Renal pelvis (tissue), 12 donors: ENCODE data around the gene DNASE2B. TPM values are rescaled to one million over a fixed set of nuclear protein-coding genes. Genes with fewer than 3 reads are reported as not detected.

ENCODE experiments used
- DNase-seq: peaks from one replicate; pipeline ENCODE4 v3.0.0-alpha.2; 2013
- long read RNA-seq, 16 experiments: transcript quantifications; one replicate each; lab custom pipeline, GENCODE V29; 2026
- polyA plus RNA-seq, 3 donors: library from polyadenylated mRNA; unstranded; fragments of 120-200 nt; gene quantifications; one replicate each; pipeline ENCODE4 v1.2.1, GENCODE V29; 2013; ENCODE audit not compliant: insufficient read length in 3 of 3

Gene DNASE2B, protein sequence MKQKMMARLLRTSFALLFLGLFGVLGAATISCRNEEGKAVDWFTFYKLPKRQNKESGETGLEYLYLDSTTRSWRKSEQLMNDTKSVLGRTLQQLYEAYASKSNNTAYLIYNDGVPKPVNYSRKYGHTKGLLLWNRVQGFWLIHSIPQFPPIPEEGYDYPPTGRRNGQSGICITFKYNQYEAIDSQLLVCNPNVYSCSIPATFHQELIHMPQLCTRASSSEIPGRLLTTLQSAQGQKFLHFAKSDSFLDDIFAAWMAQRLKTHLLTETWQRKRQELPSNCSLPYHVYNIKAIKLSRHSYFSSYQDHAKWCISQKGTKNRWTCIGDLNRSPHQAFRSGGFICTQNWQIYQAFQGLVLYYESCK
- polyA plus RNA-seq = under 1 TPM in 1 of 3 donors, not detected in 2; 0.09 TPM
- long read RNA-seq, donor 1 = 0 reads
- long read RNA-seq, donor 2 = 0 reads
- long read RNA-seq, donor 3 = 0 reads
- long read RNA-seq, donor 4, partial matches to known transcripts = 0 of 1 reads
- long read RNA-seq, donor 4, other reads (novel, unspliced or antisense) = 0 of 1 reads
- long read RNA-seq, donor 5 = 0 reads
- long read RNA-seq, donor 6 = 0 reads
- long read RNA-seq, donor 7 = 0 reads
- long read RNA-seq, donor 8 = 0 reads
- long read RNA-seq, donor 9 = 0 reads
- long read RNA-seq, donor 10, partial matches to known transcripts = 0 of 1 reads
- long read RNA-seq, donor 10, other reads (novel, unspliced or antisense) = 0 of 1 reads
- long read RNA-seq, donor 11 = 0 reads
- long read RNA-seq, donor 12 = 0 reads
- long read RNA-seq, donor 13 = 0 reads
- long read RNA-seq, donor 14 = 0 reads
- long read RNA-seq, donor 15 = 0 reads
- long read RNA-seq, donor 16 = 0 reads

DNA sequence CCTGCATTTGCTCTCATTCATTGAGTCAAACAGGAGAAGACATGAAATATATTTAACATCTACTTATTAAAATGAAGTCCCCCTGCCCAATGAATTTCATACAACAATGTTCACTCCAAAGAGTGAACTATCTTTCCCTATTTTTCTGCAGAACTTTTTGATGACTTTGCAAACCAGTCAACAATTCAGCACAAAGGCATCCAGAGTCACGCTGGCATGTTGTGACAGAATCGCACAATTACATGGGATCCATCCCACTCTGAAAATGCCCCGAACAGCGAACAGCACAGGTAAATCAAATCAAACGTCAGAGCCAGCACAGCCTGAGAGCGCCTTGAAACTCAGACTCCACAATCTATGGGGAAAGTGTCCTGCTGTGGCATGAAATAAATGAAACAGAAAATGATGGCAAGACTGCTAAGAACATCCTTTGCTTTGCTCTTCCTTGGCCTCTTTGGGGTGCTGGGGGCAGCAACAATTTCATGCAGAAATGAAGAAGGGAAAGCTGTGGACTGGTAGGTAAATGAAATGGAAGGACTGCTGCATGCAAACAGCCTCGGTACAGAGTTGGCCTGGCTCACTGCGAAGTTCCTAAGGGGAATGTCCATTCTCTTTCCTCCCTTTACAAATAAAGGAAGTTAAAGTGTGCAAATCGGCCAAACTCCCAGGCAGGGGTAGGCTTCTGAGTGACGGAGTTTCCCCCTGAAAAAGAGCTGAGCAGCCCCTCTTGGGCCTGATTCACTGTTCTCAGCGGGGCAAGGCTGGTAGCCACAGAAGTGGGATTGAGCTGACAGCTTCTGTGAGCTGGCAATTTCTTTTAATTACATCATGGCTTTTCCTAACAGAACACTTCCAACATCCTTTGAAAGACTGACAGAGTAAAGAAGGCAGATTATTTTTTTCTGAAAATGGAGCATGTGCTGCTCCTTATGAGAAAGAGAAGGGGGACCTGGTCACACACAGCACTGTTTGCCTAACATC is at the start of gene DNASE2B:
DNASE2B (plus strand) TSS at position 310 of the 981 bp plus-strand sequence; CDS start at position 391, 81 bp downstream.
- DNase-seq = no peak

DNA sequence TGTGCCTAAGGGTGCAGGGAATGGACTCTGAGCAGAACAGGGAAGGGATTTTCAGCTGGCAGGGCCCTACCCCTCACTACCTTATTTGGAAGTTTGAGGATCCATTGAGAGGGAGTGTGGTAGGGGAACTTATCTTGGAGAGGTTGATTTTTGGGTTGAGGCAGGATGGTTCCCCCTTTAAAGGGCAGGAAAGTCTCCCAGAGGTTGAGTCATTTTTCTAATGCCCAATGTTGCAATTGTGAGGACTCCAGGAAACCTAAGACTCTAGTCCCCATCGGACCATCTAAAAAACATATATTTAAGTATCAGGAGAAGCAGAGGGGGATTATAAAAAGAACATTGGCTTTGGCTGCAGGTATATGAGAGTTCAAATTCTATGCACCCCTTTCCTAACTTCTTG is 49.5 kb upstream of the DNASE2B start:
- DNase-seq = no peak

DNA sequence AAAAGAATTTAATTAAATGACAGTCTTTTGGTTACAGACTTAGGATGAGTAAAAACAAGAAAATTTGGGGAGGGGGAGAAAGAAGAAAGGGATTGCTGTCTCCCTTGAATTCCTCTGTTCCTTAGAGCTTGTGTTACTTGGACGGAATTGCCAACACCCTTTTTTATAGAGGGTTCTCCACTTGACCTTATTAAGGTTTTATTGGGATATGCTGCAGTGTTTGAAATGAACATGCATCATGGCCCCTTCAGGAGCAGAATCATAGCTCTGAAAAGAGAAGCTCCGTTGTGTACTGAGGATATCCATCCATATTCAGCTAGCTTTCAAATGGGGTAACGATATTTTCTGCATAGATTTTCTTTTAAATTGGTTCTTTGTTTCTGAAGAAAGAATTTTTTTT is 48.2 kb upstream of the DNASE2B start:
- DNase-seq = no peak

DNA sequence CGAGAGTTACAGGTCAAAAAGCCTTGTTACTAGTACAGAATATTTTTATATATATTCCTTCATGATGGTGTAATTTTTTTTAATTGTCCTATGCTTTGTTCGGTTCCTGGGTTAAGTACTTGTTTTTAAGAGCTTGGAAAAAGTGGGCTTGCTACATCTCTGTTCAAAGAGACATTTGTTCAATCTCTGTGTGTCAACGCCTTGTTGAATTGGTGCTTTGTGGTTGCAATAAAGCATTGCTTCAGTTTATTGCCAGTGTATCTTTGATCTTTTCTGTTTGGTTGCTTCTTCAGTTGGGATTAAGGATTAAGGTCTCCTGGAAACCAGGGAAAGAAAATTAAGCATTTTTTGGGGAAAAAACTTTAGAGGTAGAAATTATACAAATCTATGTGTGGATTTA is 47.7 kb upstream of the DNASE2B start:
- DNase-seq = no peak

DNA sequence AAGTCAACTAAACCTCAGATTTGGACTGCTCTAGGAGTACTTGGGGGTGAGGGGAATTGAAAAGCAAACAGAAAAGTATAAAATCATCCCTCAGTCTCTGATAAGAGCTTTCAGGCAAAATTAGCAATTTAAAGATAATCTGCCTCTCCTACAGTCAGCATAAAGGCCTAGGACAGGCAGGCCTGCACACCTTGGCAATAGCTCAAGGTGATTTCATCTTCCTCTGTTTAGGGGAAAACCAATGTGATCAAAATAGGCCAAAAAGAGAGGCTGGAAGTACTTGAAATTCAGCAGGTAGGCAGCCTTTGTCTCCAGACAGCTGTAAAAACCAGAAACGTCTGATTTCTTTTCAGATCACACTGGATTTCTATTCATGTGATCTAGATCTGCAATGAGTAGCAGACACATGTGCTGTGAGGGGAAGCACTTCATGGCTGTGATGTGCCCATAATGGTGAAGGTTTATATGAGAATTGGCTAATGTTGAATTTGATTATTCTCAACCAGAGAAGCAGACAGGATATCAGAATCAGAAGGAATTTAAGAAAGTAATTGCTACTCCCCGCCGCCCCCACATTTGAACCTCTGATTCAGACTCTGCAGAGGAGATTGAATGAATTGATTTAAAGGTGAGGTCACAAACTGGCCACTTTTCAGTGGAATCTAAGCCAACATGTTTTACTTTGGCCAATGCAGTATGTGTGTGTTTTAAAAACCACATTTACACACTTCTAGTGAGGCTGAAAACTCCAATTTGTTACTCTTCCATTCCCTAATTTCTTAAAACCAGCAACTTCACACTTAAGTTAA is 45.8 kb upstream of the DNASE2B start:
- no peak for DNase-seq

GRCh38 chr1:84353695-84354094 is 44.6 kb upstream of the DNASE2B start:
- DNase-seq = no peak

DNA sequence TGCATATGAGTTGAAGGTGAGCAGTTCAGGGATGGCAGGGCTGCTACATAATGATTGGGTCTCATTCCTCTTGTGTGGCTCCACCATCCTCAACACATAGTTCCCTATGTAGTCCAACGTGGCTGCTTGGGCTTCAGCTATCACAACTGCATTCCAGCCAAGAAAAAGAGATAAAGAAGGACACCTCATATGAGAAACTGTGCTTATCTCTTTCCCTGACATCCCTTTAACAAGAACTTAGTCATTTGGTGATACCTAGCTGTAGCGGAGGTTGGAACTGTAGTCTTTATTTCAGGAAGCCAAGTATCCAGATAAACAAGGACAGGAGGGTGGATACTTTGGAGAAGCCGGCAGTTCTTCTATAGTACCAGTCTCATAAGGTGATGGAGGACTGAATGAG is 42.7 kb upstream of the DNASE2B start:
- DNase-seq = no peak

DNA sequence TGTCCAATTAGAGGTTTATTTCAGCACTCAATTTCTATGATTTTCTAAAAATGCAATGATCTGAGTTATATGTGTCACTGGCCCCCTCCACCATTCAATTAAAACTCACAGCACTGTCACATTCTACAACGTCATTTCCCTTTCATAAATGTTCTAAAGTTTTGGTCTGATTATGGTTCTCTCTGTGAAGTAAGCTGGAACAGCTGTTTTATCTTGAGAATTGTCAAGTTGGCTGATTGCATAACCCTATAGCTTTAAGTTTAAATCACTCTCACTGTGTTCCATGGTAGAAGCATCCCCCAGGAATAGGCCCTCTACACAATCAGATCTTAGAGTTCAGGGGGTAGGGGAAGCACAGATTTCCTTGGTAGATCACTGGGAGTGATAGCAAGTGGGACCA is 41.4 kb upstream of the DNASE2B start:
- DNase-seq = no peak

DNA sequence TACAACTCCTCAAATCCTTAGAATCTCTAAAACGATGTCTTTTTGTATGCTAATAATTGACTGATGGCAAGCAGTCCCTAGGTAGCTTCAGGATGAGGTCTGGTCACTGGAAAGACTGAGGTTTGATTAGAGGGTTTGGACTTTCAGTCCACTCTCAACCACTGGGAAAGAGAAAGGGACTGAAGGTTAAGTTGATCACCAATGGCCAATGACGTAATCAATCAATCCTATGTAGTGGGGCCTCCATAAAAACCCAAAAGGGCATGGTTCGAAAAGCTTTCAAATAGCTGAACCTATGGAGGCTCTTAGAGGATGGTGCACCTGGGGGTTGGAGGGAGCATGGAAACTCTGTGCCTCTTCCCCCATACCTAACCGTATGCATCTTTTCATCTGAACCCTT is 39.6 kb upstream of the DNASE2B start:
- no peak for DNase-seq

DNA sequence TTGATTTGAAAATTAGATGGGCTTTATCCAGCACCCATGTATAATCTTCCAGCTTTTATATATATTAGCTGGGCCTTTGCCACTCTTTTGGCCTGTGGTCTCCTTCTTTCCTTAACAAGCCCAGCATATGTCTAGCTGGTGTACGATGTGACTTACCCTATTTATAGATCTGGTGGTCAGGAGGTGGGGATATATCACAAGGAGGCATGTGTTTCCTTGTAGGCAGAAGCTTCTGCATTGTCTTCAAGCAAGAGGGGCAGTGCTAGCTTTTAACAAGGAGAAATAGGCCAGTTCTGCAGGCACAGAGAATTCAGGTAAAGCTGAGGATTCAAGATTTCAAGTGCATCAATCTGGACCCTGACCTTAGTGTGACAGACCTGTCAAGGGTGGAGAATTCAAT is 38.0 kb upstream of the DNASE2B start:
- DNase-seq = no peak

- DNase-seq = no peak
Observed at GRCh38 chr1:84361796-84362195, 36.5 kb upstream of the DNASE2B start.

GRCh38 chr1:84363019-84363418 is 35.3 kb upstream of the DNASE2B start:
- no peak for DNase-seq

DNA sequence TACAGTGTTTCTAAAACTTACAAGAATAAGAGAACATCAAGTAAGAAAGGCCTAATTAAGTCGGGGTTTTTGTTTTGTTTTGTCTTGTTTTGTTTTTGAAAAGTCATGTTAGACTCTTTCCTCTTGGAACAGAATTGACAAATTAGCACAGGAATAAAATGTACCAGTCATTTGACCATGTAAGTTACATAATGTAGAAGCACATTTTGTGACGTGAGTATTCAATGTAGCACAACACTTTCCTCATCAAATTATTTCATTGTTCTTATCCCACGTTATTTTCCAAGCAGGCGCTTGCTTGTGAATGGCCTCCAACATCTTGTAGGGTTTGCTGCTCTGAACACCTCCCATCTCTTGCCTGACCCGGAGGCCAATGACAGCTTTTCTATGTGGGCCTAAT is 34.7 kb upstream of the DNASE2B start:
- DNase-seq = no peak

DNA sequence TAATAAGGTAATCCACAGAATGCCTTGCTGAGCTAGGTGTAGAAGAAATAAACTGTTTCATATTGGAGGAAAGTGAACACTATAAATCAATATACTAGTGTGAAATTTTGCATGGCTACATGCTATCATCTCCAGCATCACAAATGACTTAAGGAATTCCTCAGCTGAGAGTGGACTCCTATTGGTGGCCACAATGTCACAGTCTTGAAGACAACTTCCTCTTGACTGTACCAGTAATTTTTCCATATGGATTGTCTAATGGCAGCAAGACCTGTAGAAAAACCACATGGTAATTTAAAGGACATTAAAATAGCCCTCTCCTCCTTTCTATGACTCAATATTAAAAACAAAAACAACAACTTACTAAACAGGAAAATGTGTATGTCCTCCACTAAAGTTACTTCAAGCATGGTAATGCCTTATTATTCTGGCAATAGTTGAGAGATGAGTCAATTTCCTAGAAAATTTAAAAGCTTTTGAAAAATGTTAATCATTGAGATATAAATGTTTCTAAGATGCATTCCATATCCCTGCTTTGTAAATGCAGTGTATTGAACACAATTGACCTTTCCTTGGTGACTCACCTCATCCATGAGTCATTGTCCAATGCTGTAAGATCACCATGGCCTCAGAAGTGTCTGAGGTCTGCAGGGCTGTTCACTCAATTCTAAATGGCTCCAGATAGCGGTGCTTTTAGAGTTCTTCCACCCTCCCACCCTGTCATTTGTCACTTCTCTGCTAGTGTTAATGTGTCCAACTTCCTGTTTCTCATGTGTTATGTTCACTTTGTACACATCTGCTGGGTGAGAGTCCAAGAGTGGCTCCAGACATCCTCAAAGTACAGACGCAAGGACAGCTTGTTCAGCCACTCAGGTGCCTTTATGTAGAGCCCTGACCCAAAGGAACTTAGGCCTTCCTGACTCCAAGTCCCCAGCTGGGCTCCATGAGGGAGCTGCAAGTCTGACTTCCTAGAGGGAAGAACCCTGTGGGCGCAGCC is 32.8 kb upstream of the DNASE2B start:
- DNase-seq = no peak

DNA sequence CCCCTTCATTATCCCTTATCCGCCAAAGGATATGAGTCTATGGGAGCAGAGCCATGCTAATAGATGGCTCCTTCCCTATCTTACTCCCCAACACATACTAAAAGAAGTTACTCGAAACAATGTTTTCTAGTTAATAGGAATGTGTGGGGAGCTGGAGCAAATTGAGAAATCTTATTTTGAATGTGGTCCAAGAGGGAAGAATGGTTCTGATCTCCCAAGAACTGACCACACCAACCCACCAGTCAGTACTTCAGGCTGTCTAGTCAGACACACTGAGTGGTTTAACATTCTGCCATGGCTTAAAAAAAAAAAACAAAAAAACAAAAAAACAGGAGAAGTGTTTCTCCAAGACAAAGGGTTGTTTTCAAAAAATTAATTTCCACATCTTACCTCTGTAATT is 31.5 kb upstream of the DNASE2B start:
- no peak for DNase-seq

GRCh38 chr1:84367219-84367618 is 31.1 kb upstream of the DNASE2B start:
- no peak for DNase-seq

DNA sequence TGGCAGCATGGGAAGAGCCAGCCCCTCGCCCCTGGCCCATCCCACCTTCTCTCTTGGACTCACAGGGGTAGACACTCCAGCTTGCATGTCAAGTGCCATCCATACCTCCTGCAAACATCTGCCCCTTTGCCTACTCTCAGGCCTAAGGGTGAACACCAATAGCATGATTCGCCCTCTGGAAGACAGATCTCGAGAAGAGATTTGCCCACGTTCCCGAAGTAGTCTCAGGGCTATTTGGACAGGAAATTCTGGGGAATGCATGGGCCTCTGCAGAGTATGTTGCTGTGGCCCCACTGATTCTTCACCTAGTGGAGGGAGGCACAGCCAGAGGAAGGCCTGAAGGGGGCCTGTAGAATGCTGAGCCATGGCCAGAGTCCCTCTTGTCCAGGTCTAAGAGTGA is 29.8 kb upstream of the DNASE2B start:
- no peak for DNase-seq

DNA sequence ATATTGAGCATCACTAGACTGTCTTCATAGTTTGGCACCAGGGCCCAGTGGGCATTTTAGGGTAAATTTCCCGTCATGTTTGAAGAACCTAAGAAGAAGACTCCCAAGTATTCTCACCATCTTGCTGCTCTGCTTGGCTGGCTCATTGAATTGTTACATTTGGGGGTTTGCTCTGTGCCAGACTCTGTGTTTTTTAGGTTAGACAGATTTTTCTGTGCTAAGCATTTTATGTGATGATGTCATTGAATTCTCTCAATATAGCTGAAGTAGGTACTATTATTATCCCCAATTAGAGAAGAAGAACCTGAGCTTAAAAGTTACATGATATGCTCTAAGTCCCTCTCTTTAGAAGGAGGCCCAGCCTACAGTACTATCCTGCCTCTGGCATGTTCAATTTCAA is 28.0 kb upstream of the DNASE2B start:
- no peak for DNase-seq

DNA sequence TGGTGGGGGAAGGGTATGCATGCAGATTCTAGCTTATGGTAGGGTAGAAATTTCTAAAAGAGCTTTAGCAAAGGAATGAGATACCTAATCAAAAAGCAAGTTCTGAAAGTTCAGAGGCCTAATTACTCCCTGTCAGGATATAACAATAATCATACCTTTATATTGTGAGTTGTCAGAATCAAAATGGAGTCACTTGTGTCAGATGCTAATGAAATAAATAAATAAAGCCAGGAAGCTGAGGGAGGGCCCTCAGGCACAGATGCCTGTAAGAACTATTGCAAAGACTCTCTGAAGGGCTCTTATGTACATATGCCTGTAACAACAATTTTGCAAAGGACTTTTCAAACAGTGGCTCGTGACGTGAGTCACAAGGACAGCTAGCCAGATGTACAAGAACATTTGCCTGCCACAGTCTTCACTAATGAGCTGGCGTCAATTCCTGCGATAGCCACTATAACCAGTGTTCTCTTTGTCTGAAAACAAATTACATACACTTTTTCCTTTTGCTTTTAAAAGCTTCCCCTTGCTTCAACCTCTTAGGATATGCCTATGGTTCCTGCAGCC is 27.4 kb upstream of the DNASE2B start:
- no peak for DNase-seq
